Activated CD8-positive, alpha-beta memory T cell treated with anti-CD3 and anti-CD28 coated beads, Interleukin-2, amount 10 ng/mL, durations not matched to agents 7 days and 5 days (primary cell): ENCODE measurements around the gene CCDC182. TPM values are rescaled to one million over a fixed set of nuclear protein-coding genes. Genes with fewer than 3 reads are reported as not detected.

Experiments
- ATAC-seq: fragments of 150-1000 bp; cut with Tn5 transposase; one replicate; pipeline ENCODE4 v1.10.0; 2021; ENCODE audit warnings: moderate library complexity
- CTCF ChIA-PET: fragments of 350-600 bp; sonication (Branson Sonifier 250); formaldehyde crosslinking; loops from one replicate; lab custom pipeline; 2021; ENCODE audit warnings: antibody characterized with exemption; lab: Charles Lee
- DNase-seq: peaks from one replicate; pipeline ENCODE4 v3.0.0-alpha.2; 2020
- H3K27ac Mint-ChIP-seq: one replicate; pipeline ENCODE4 v1.8.0; 2021; ENCODE audit warnings: mild to moderate bottlenecking, mixed read lengths
- H3K27me3 Mint-ChIP-seq: one replicate; pipeline ENCODE4 v1.8.0; 2021; ENCODE audit warnings: mixed read lengths
- H3K36me3 Mint-ChIP-seq: one replicate; pipeline ENCODE4 v1.8.0; 2021; ENCODE audit warnings: mild to moderate bottlenecking, mixed read lengths
- H3K4me1 Mint-ChIP-seq: one replicate; pipeline ENCODE4 v1.8.0; 2021; ENCODE audit warnings: mixed read lengths
- H3K4me3 Mint-ChIP-seq: one replicate; pipeline ENCODE4 v1.8.0; 2021; ENCODE audit warnings: mild to moderate bottlenecking, moderate library complexity, mixed read lengths
- H3K9me3 Mint-ChIP-seq: one replicate; pipeline ENCODE4 v1.8.0; 2022; ENCODE audit warnings: low read depth, mixed read lengths
- total RNA-seq, 2 experiments: library from RNA; stranded (reverse); gene quantifications; one replicate each; pipeline ENCODE4 v1.2.3, GENCODE V29; 2021

CCDC182 gene
- total RNA-seq: not detected

DNA sequence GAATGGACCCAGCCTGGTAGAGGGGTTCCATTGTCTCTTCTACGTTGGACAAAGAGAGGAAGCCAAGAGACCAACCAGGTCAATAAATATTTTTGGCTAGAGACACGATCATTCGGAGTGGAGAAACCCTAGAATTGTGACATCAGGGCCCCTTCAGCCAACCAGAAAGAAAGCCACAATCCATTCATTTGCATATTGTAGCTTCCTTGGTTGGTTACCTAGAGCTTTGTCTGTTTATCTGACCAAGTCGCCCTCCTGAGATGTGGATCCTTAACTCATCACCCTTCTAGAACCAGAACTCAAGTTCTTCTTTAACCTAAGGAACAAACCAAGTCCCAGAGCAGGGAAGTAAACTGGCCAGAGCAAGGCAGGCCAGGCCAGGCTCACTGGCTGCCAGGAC is at the start of gene CCDC182:
Gene CCDC182, minus strand, starts transcription at position 58 of the 400 bp plus-strand sequence. Its CDS starts 27 bp downstream, at position 31.
- H3K9me3 Mint-ChIP-seq: no peaks in the 10 kb centered on the region
- no peak within 1 kb of the TSS for H3K27ac Mint-ChIP-seq
- ATAC-seq: no peak

GRCh38 chr17:57794841-57795240 is 49.7 kb upstream of the CCDC182 start:
- H3K9me3 Mint-ChIP-seq: no peaks in the 10 kb centered on the region
- H3K27ac Mint-ChIP-seq: no peak overlapping the region
- peaks cover 38% of the 10 kb centered on the region for H3K27me3 Mint-ChIP-seq
- H3K4me1 Mint-ChIP-seq: no peaks in the 10 kb centered on the region
- CTCF ChIA-PET: interaction anchor here (0.7 to 3.1 kb wide), 2 partner anchors 12 to 40 kb away, joined by 4 to 15 read pairs; no protein-coding TSS in a partner anchor
- DNase-seq (no peak), ATAC-seq (no peak)
- H3K4me3 Mint-ChIP-seq: no peak overlapping the region
- H3K36me3 Mint-ChIP-seq: no peaks in the 10 kb centered on the region

More for the DNA sequence above, at the start of gene CCDC182:
- no peak for DNase-seq
- peaks cover 11% of the 10 kb centered on the region for H3K27me3 Mint-ChIP-seq
- H3K4me1 Mint-ChIP-seq: peaks cover 11% of the 10 kb centered on the region
- H3K4me3 Mint-ChIP-seq: no peak within 1 kb of the TSS
- CTCF ChIA-PET: interaction anchor here (0.6 to 3.0 kb wide), 6 partner anchors 23 to 617 kb away, joined by 3 to 54 read pairs (median 3); no protein-coding TSS in a partner anchor
- H3K36me3 Mint-ChIP-seq: no peaks in the 10 kb centered on the region

GRCh38 chr17:57788725-57789124 is 43.6 kb upstream of the CCDC182 start:
- Mint-ChIP-seq H3K4me3 (no peak overlapping the region), H3K27ac (no peak overlapping the region), H3K36me3 (no peaks in the 10 kb centered on the region), H3K27me3 (peaks cover 58% of the 10 kb centered on the region), H3K4me1 (no peaks in the 10 kb centered on the region), H3K9me3 (no peaks in the 10 kb centered on the region)
- CTCF ChIA-PET: interaction anchor here (1.7 kb wide), 1 partner anchor 10 kb away, joined by 4 read pairs; no protein-coding TSS in a partner anchor
- ATAC-seq (no peak), DNase-seq (no peak)

GRCh38 chr17:57785022-57785421 is 39.9 kb upstream of the CCDC182 start:
- Mint-ChIP-seq H3K4me1 (no peaks in the 10 kb centered on the region), H3K9me3 (no peaks in the 10 kb centered on the region), H3K27ac (no peak overlapping the region), H3K4me3 (no peak overlapping the region), H3K27me3 (peaks cover 50% of the 10 kb centered on the region), H3K36me3 (no peaks in the 10 kb centered on the region)
- DNase-seq (no peak), ATAC-seq (no peak)
- CTCF ChIA-PET: interaction anchor here (1.0 to 4.4 kb wide), 10 partner anchors 15 to 541 kb away, joined by 3 to 35 read pairs (median 8); no protein-coding TSS in a partner anchor

DNA sequence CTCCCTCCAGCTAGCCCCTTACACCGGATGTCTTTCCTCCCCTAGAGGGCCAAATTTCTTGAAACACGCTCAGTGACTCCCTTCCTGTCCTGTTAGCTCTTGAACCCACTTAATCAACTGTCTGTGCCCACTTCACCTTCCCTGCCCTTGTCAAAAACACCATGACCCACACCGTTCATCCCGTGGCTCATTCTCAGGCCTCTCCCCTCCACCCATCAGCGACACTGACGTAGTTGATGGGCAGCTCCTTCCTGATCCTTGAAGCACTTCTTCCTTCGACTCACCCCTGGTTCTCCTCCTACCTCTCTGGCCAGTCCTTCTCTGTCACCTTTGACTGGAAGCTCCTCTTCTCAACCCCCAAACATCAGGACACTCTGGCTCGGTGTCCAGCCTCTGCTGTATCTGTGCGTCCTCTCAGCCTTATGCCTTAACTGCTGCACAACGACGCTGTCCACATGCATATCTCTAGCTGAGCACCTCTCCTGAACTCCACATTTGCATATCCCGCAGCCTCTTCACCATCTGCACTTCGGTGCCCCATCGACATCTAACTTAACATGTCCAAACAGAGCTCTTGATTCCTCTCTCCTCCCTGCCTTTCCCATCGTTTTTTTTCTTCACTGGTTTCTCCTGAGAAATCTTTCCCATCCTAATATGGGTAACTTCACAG is 39.3 kb upstream of the CCDC182 start:
- ATAC-seq (no peak), DNase-seq (no peak)
- no peaks in the 10 kb centered on the region for H3K9me3 Mint-ChIP-seq
- H3K27ac Mint-ChIP-seq: no peak overlapping the region
- CTCF ChIA-PET: interaction anchor here (0.9 to 4.4 kb wide), 37 partner anchors 10 to 675 kb away, joined by 3 to 35 read pairs (median 4); partner anchors contain the start of gene MSI2
- H3K36me3 Mint-ChIP-seq: no peaks in the 10 kb centered on the region
- H3K4me3 Mint-ChIP-seq: no peak overlapping the region
- peaks cover 47% of the 10 kb centered on the region for H3K27me3 Mint-ChIP-seq
- no peaks in the 10 kb centered on the region for H3K4me1 Mint-ChIP-seq

GRCh38 chr17:57783338-57783742 is 38.2 kb upstream of the CCDC182 start:
- peak; percentile 95 for ATAC-seq
- Mint-ChIP-seq H3K4me1 (no peaks in the 10 kb centered on the region), H3K27me3 (peaks cover 39% of the 10 kb centered on the region), H3K9me3 (no peaks in the 10 kb centered on the region), H3K27ac (no peak overlapping the region), H3K36me3 (no peaks in the 10 kb centered on the region), H3K4me3 (no peak overlapping the region)
- peak; percentile 80 for DNase-seq
- CTCF ChIA-PET: interaction anchor here (0.6 to 4.4 kb wide), 59 partner anchors 9 to 674 kb away, joined by 3 to 35 read pairs (median 4); partner anchors contain the start of gene MSI2

- no peak overlapping the region for H3K27ac Mint-ChIP-seq
- no peaks in the 10 kb centered on the region for H3K36me3 Mint-ChIP-seq
- DNase-seq (no peak), ATAC-seq (peak; percentile 16)
- H3K4me3 Mint-ChIP-seq: no peak overlapping the region
- H3K27me3 Mint-ChIP-seq: peaks cover 34% of the 10 kb centered on the region
- CTCF ChIA-PET: interaction anchor here (0.8 to 4.4 kb wide), 42 partner anchors 9 to 673 kb away, joined by 3 to 35 read pairs (median 4); no protein-coding TSS in a partner anchor
- no peaks in the 10 kb centered on the region for H3K9me3 Mint-ChIP-seq
- H3K4me1 Mint-ChIP-seq: no peaks in the 10 kb centered on the region
These were observed 37.7 kb upstream of the CCDC182 start for GRCh38 chr17:57782647-57783337.

- H3K4me3 Mint-ChIP-seq: no peak overlapping the region
- no peaks in the 10 kb centered on the region for H3K36me3 Mint-ChIP-seq
- H3K27me3 Mint-ChIP-seq: peaks cover 30% of the 10 kb centered on the region
- no peak overlapping the region for H3K27ac Mint-ChIP-seq
- no peaks in the 10 kb centered on the region for H3K9me3 Mint-ChIP-seq
- H3K4me1 Mint-ChIP-seq: no peaks in the 10 kb centered on the region
- ATAC-seq (no peak), DNase-seq (no peak)
- CTCF ChIA-PET: interaction anchor here (1.1 to 4.4 kb wide), 6 partner anchors 14 to 653 kb away, joined by 3 to 35 read pairs (median 14); no protein-coding TSS in a partner anchor
These were observed 37.0 kb upstream of the CCDC182 start for GRCh38 chr17:57782062-57782490.

DNA sequence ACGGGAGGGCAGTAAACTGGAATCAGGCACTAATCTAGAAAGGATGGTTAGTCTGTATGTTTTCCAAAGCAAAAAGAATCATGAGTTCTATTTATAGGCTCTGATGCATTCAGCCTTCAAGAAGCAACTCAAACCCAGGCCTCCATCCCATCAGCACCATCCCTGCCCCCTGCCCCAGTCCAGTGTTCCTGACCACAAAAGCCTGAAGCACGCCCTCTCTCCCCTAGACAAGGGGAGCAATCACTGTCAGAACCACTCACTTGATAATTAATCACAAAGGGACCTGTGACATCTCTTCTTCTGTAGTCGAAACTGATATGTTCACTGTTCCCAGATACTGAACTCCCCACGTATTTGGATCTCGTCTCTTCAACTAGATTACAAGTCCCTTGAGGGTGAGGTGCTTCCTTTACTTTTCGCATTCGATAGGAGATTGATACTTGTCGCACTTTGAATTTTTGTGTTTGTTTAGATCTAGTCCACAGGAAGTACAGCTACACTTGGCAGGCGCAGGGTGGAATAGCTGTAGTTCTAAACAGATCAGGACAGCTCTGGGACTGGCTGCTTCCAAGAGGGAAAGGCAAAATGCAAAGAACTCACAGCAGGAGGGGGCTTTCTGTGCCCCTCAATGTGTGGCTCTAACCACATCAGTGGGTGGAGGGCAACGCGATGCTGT is 36.4 kb upstream of the CCDC182 start:
- DNase-seq (no peak), ATAC-seq (no peak)
- H3K4me1 Mint-ChIP-seq: no peaks in the 10 kb centered on the region
- CTCF ChIA-PET: interaction anchor here (0.9 to 4.4 kb wide), 5 partner anchors 41 to 652 kb away, joined by 3 to 33 read pairs (median 3); no protein-coding TSS in a partner anchor
- H3K27me3 Mint-ChIP-seq: peaks cover 24% of the 10 kb centered on the region
- H3K36me3 Mint-ChIP-seq: no peaks in the 10 kb centered on the region
- no peak overlapping the region for H3K4me3 Mint-ChIP-seq
- no peak overlapping the region for H3K27ac Mint-ChIP-seq
- H3K9me3 Mint-ChIP-seq: no peaks in the 10 kb centered on the region

DNA sequence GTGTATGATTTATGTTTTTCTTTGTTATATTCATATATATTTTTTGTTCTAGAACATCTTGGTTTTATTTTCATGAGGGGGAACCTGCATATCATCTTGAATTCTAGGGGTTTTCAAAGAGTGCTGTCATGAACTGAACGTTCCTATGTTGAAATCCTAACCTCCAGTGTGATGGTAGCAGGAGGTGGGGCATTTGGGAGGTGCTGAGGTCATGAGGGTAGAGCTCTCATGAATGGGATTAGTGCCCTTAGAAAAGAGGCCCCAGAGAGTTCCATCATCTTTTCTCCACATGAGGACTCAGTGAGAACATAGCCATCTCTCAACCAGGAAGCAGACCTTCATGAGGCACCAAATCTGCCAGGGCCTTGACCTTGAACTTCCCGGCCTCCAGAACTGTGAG is 34.6 kb upstream of the CCDC182 start:
- ATAC-seq (no peak), DNase-seq (no peak)
- Mint-ChIP-seq H3K9me3 (no peaks in the 10 kb centered on the region), H3K4me3 (no peak overlapping the region), H3K27me3 (peaks cover 32% of the 10 kb centered on the region), H3K4me1 (no peaks in the 10 kb centered on the region), H3K36me3 (no peaks in the 10 kb centered on the region), H3K27ac (no peak overlapping the region)
- CTCF ChIA-PET: interaction anchor here (1.0 kb wide), 1 partner anchor 33 kb away, joined by 3 read pairs; no protein-coding TSS in a partner anchor

GRCh38 chr17:57778306-57778705 is 33.2 kb upstream of the CCDC182 start:
- no peak overlapping the region for H3K27ac Mint-ChIP-seq
- H3K4me3 Mint-ChIP-seq: no peak overlapping the region
- DNase-seq (no peak), ATAC-seq (no peak)
- no peaks in the 10 kb centered on the region for H3K9me3 Mint-ChIP-seq
- peaks cover 45% of the 10 kb centered on the region for H3K27me3 Mint-ChIP-seq
- no peaks in the 10 kb centered on the region for H3K4me1 Mint-ChIP-seq
- no peaks in the 10 kb centered on the region for H3K36me3 Mint-ChIP-seq
- CTCF ChIA-PET: interaction anchor here (0.9 kb wide), 1 partner anchor 11 kb away, joined by 4 read pairs; no protein-coding TSS in a partner anchor

- Mint-ChIP-seq H3K9me3 (no peaks in the 10 kb centered on the region), H3K27ac (no peak overlapping the region), H3K27me3 (peaks cover 56% of the 10 kb centered on the region), H3K36me3 (no peaks in the 10 kb centered on the region), H3K4me1 (no peaks in the 10 kb centered on the region), H3K4me3 (no peak overlapping the region)
- ATAC-seq (no peak), DNase-seq (no peak)
- CTCF ChIA-PET: no interaction called here
These were observed 31.3 kb upstream of the CCDC182 start for GRCh38 chr17:57776366-57776765.

GRCh38 chr17:57774872-57775271 is 29.8 kb upstream of the CCDC182 start:
- Mint-ChIP-seq H3K27ac (no peak overlapping the region), H3K36me3 (no peaks in the 10 kb centered on the region), H3K27me3 (peaks cover 63% of the 10 kb centered on the region), H3K9me3 (no peaks in the 10 kb centered on the region), H3K4me1 (no peaks in the 10 kb centered on the region), H3K4me3 (no peak overlapping the region)
- CTCF ChIA-PET: interaction anchor here (3.3 kb wide), 1 partner anchor 9 kb away, joined by 17 read pairs; no protein-coding TSS in a partner anchor
- DNase-seq (no peak), ATAC-seq (no peak)
